IPS DF 6.9 (cell line): ENCODE measurements around the gene TLCD3B.
"Not testable (repeated sequence)": the region's sequence is repeated elsewhere in the genome, so short reads cannot be mapped to it uniquely, and the experiment has no call there.

Source experiments
- DNase-seq: peaks from one replicate; pipeline ENCODE4 v3.0.0-alpha.2; 2013; ENCODE audit warnings: low read depth, low spot score
- H3K27ac ChIP-seq: one replicate; pipeline ENCODE4 v1.5.1; 2013; ENCODE audit warnings: low read length, control low read depth
- H3K27me3 ChIP-seq: 2 replicates; pipeline ENCODE4 v1.6.1; 2013; ENCODE audit warnings: mild to moderate bottlenecking, low read length; ENCODE audit not compliant: control insufficient read depth, insufficient read depth
- H3K36me3 ChIP-seq: 2 replicates; pipeline ENCODE4 v1.6.1; 2013; ENCODE audit warnings: low read length; ENCODE audit not compliant: control insufficient read depth, insufficient read depth
- H3K4me1 ChIP-seq: 2 replicates; pipeline ENCODE4 v1.6.1; 2013; ENCODE audit warnings: low read length; ENCODE audit not compliant: control insufficient read depth, insufficient read depth
- H3K4me3 ChIP-seq: 2 replicates; pipeline ENCODE4 v1.5.1; 2013; ENCODE audit warnings: mild to moderate bottlenecking, low read length
- H3K9me3 ChIP-seq: 2 replicates; pipeline ENCODE4 v1.6.1; 2013; ENCODE audit warnings: low read length, inconsistent platforms; ENCODE audit not compliant: control insufficient read depth, insufficient read depth
- WGBS: extraction: QIAGEN DNeasy Blood & Tissue Kit; methylation state at CpG from one replicate; pipeline ENCODE4 v1.1.7; 2013; ENCODE audit warnings: mixed read lengths, missing lambda C conversion rate; ENCODE audit not compliant: insufficient read length, insufficient coverage; 5-methylcytosine and 5-hydroxymethylcytosine counted together

TLCD3B gene

GRCh38 chr16:30040690-30041089, 9.6 kb upstream of the TLCD3B start:
- H3K36me3 ChIP-seq, DNase-seq, H3K9me3 ChIP-seq, H3K4me3 ChIP-seq, H3K27ac ChIP-seq, H3K27me3 ChIP-seq, H3K4me1 ChIP-seq: not testable (repeated sequence)
- no CpG with 5 or more reads among the region's 5 CpGs for WGBS

GRCh38 chr16:30040221-30040620, 9.2 kb upstream of the TLCD3B start:
- WGBS = no CpG with 5 or more reads among the region's 5 CpGs
- DNase-seq = no peak
- no peaks in the 10 kb centered on the region; the same call in 1 of the 2 replicates for H3K4me1 ChIP-seq
- H3K27me3 ChIP-seq = no peaks in the 10 kb centered on the region
- no peaks in the 10 kb centered on the region for H3K9me3 ChIP-seq
- no peak overlapping the region for H3K27ac ChIP-seq
- no peaks in the 10 kb centered on the region for H3K36me3 ChIP-seq
- H3K4me3 ChIP-seq = no peak overlapping the region

- DNase-seq = no peak
- no peaks in the 10 kb centered on the region for H3K9me3 ChIP-seq
- no CpG with 5 or more reads among the region's 7 CpGs for WGBS
- no peaks in the 10 kb centered on the region for H3K27me3 ChIP-seq
- no peak overlapping the region for H3K4me3 ChIP-seq
- H3K27ac ChIP-seq = no peak overlapping the region
- H3K36me3 ChIP-seq = no peaks in the 10 kb centered on the region
- H3K4me1 ChIP-seq = peaks cover 7% of the 10 kb centered on the region
These were observed 2.2 kb upstream of the TLCD3B start for GRCh38 chr16:30033270-30033669.

- no CpG with 5 or more reads among the region's 12 CpGs for WGBS
- no peak overlapping the region for H3K27ac ChIP-seq
- H3K9me3 ChIP-seq = no peaks in the 10 kb centered on the region
- no peak overlapping the region for H3K4me3 ChIP-seq
- no peaks in the 10 kb centered on the region for H3K27me3 ChIP-seq
- DNase-seq = no peak
- H3K36me3 ChIP-seq = no peaks in the 10 kb centered on the region
- H3K4me1 ChIP-seq = peaks cover 7% of the 10 kb centered on the region
These were observed 1.2 kb upstream of the TLCD3B start for GRCh38 chr16:30032083-30032819.

GRCh38 chr16:30031477-30031918, 427 bp upstream of the TLCD3B start:
- Histone ChIP-seq H3K4me3 (peak overlapping the region; percentile 65; the same call in 1 of the 2 replicates), H3K27ac (no peak overlapping the region), H3K27me3 (no peaks in the 10 kb centered on the region), H3K4me1 (peaks cover 7% of the 10 kb centered on the region), H3K9me3 (no peaks in the 10 kb centered on the region), H3K36me3 (no peaks in the 10 kb centered on the region; the same call in 1 of the 2 replicates)
- no CpG with 5 or more reads among the region's 11 CpGs for WGBS
- no peak for DNase-seq

GRCh38 chr16:30030011-30030685, 923 bp downstream of the TLCD3B start:
- Histone ChIP-seq H3K9me3 (no peaks in the 10 kb centered on the region), H3K27ac (no peak overlapping the region), H3K27me3 (no peaks in the 10 kb centered on the region), H3K4me1 (peaks cover 7% of the 10 kb centered on the region), H3K36me3 (no peaks in the 10 kb centered on the region; the same call in 1 of the 2 replicates), H3K4me3 (peak overlapping the region; percentile 65; the same call in 1 of the 2 replicates)
- WGBS = no CpG with 5 or more reads among the region's 23 CpGs
- DNase-seq = no peak

- H3K36me3 ChIP-seq = no peaks in the 10 kb centered on the region; the same call in 1 of the 2 replicates
- WGBS = no CpG with 5 or more reads among the region's 18 CpGs
- no peaks in the 10 kb centered on the region for H3K27me3 ChIP-seq
- no peak overlapping the region for H3K27ac ChIP-seq
- no peak overlapping the region for H3K4me3 ChIP-seq
- DNase-seq = no peak
- peaks cover 7% of the 10 kb centered on the region for H3K4me1 ChIP-seq
- no peaks in the 10 kb centered on the region for H3K9me3 ChIP-seq
These were observed 2.5 kb downstream of the TLCD3B start for GRCh38 chr16:30028438-30029076.

- DNase-seq = no peak
- peaks cover 7% of the 10 kb centered on the region for H3K4me1 ChIP-seq
- H3K36me3 ChIP-seq = no peaks in the 10 kb centered on the region; the same call in 1 of the 2 replicates
- WGBS = no CpG with 5 or more reads among the region's 13 CpGs
- H3K9me3 ChIP-seq = no peaks in the 10 kb centered on the region
- H3K27ac ChIP-seq = no peak overlapping the region
- H3K27me3 ChIP-seq = no peaks in the 10 kb centered on the region
- no peak overlapping the region for H3K4me3 ChIP-seq
These were observed 3.3 kb downstream of the TLCD3B start for GRCh38 chr16:30027588-30028437.

GRCh38 chr16:30026449-30026848, 4.6 kb downstream of the TLCD3B start:
- WGBS = no CpG with 5 or more reads among the region's 18 CpGs
- Histone ChIP-seq H3K9me3 (no peaks in the 10 kb centered on the region), H3K4me1 (peaks cover 5% of the 10 kb centered on the region), H3K27me3 (no peaks in the 10 kb centered on the region), H3K27ac (no peak overlapping the region), H3K4me3 (no peak overlapping the region), H3K36me3 (no peaks in the 10 kb centered on the region; the same call in 1 of the 2 replicates)
- DNase-seq = no peak

GRCh38 chr16:30025574-30025973, 5.5 kb downstream of the TLCD3B start:
- Histone ChIP-seq H3K36me3 (no peaks in the 10 kb centered on the region; the same call in 1 of the 2 replicates), H3K27ac (no peak overlapping the region), H3K9me3 (no peaks in the 10 kb centered on the region), H3K4me1 (peaks cover 5% of the 10 kb centered on the region), H3K27me3 (no peaks in the 10 kb centered on the region), H3K4me3 (no peak overlapping the region)
- no CpG with 5 or more reads among the region's 7 CpGs for WGBS
- no peak for DNase-seq
